K562 (cell line): ENCODE data around the gene KPNA4. TPM values are rescaled to one million over a fixed set of nuclear protein-coding genes. Genes with fewer than 3 reads are reported as not detected.

Experiments
- BHLHE40 ChIP-seq: IDR thresholded peaks from 2 replicates; pipeline ENCODE4 v1.6.1; 2011; ENCODE audit warnings: low read length, improper control_type of control experiment
- CBX5 ChIP-seq: IDR thresholded peaks from 2 replicates; pipeline ENCODE4 v1.6.1; 2014; ENCODE audit warnings: low read depth, borderline replicate concordance
- FOXK1 ChIP-seq: sonication (generic); formaldehyde crosslinking; IDR thresholded peaks from 2 replicates; pipeline ENCODE4 v1.8.0; 2022; ENCODE audit warnings: missing genetic modification reagents, mild to moderate bottlenecking, borderline replicate concordance
- HDAC2 ChIP-seq: fragments of 450-650 bp; IDR thresholded peaks from 2 replicates; pipeline ENCODE4 v1.6.1; 2016; ENCODE audit warnings: mild to moderate bottlenecking
- KDM5B ChIP-seq: fragments of 200-600 bp; sonication (generic); IDR thresholded peaks from 2 replicates; pipeline ENCODE4 v1.6.1; 2012; ENCODE audit warnings: low read depth, mild to moderate bottlenecking, moderate library complexity, low read length, control low read depth, inconsistent platforms; ENCODE audit not compliant: insufficient replicate concordance
- L3MBTL2 ChIP-seq: fragments of 450-650 bp; IDR thresholded peaks from 2 replicates; pipeline ENCODE4 v1.6.1; 2016; ENCODE audit warnings: mild to moderate bottlenecking, moderate library complexity
- LCOR ChIP-seq: sonication (generic); formaldehyde crosslinking; IDR thresholded peaks from 2 replicates; pipeline ENCODE4 v1.8.0; 2022; ENCODE audit warnings: mild to moderate bottlenecking, missing genetic modification reagents
- MAZ ChIP-seq, 2 experiments: fragments of 450-650 bp in 1 of 2; sonication (generic) in 1 of 2; formaldehyde crosslinking; IDR thresholded peaks in 1 of 2; conservative IDR thresholded peaks in 1 of 2; 2 replicates each; pipeline versions ENCODE4 v1.4.0 to v1.5.0; 2020; ENCODE audit warnings: mild to moderate bottlenecking in 1 of 2, missing genetic modification reagents in 1 of 2
- MTA2 ChIP-seq: fragments of 450-650 bp; IDR thresholded peaks from 2 replicates; pipeline ENCODE4 v1.6.1; 2016; ENCODE audit warnings: low read depth
- MTA3 ChIP-seq: fragments of 450-650 bp; formaldehyde crosslinking; IDR thresholded peaks from 2 replicates; pipeline ENCODE4 v1.6.1; 2017; ENCODE audit warnings: mild to moderate bottlenecking, borderline replicate concordance
- POLR2AphosphoS5 ChIP-seq: IDR thresholded peaks from 2 replicates; pipeline ENCODE4 v1.6.1; 2011; ENCODE audit warnings: mild to moderate bottlenecking, low read depth, low read length, moderate library complexity; ENCODE audit not compliant: control insufficient read depth, insufficient read depth
- TAF9B ChIP-seq: fragments of 450-650 bp; IDR thresholded peaks from 2 replicates; pipeline ENCODE4 v1.6.1; 2018; ENCODE audit warnings: mild to moderate bottlenecking; ENCODE audit not compliant: partially characterized antibody
- ZZZ3 ChIP-seq: fragments of 450-650 bp; IDR thresholded peaks from 2 replicates; pipeline ENCODE4 v1.6.1; 2016; ENCODE audit warnings: antibody characterized with exemption, mild to moderate bottlenecking, moderate library complexity
- polyA plus RNA-seq, 8 experiments: library from polyadenylated mRNA; depleted of rRNA in 4 of 8; stranded (reverse) in 5 of 8; unstranded in 3 of 8; fragments of >200 nt; fragmentation: Nextera tagmentation in 2 of 8; fragmentation: Illumina TruSeq in 1 of 8; extraction: Ambion mirVana in 2 of 8; extraction: Trizol in 1 of 8; gene quantifications; 2 replicates each; pipeline versions ENCODE4 v1.2.1 to v1.2.3, GENCODE V29; 2011 to 2014; ENCODE audit warnings: inconsistent platforms in 1 of 8, missing spikeins in 1 of 8
- total RNA-seq, 7 experiments: library from RNA; depleted of rRNA in 6 of 7; stranded (reverse); fragments of >200 nt in 6 of 7; fragmentation: Illumina TruSeq in 2 of 7; extraction: Trizol in 2 of 7; gene quantifications; 2 replicates each; pipeline versions ENCODE4 v1.2.1 to v1.2.3, GENCODE V29; 2011 to 2021; ENCODE audit warnings: low replicate concordance in 1 of 7
- TF ChIP-seq, protein P1 (sequence below), 2 experiments: fragments of 200-800 bp in 1 of 2; sonication (Bioruptor generic) in 1 of 2; sonication (generic) in 1 of 2; formaldehyde crosslinking in 1 of 2; IDR thresholded peaks in 1 of 2; conservative IDR thresholded peaks in 1 of 2; 2 replicates each; pipeline versions ENCODE4 v1.5.0 to v1.6.1; 2016 to 2020; ENCODE audit warnings: missing compliant biosample characterization in 1 of 2, missing genetic modification characterization in 1 of 2, missing genetic modification reagents in 1 of 2
- TF ChIP-seq, protein P2 (sequence below): fragments of 450-650 bp; formaldehyde crosslinking; conservative IDR thresholded peaks from 2 replicates; pipeline ENCODE4 v1.4.0; 2022; ENCODE audit warnings: mild to moderate bottlenecking, missing genetic modification characterization
- TF ChIP-seq, protein P3 (sequence below): fragments of 450-650 bp; IDR thresholded peaks from 2 replicates; pipeline ENCODE4 v1.6.1; 2017; ENCODE audit warnings: antibody characterized with exemption
- TF ChIP-seq, protein P4 (sequence below): fragments of 450-650 bp; IDR thresholded peaks from 2 replicates; pipeline ENCODE4 v1.6.1; 2018; ENCODE audit not compliant: partially characterized antibody

Gene KPNA4
- total and polyA plus RNA-seq, 9 of the 15 experiments (the other 6 are each of a cell fraction or from before 2014, with no cell fraction given), result 13.9 to 66.6 (median 34.5) TPM

DNA sequence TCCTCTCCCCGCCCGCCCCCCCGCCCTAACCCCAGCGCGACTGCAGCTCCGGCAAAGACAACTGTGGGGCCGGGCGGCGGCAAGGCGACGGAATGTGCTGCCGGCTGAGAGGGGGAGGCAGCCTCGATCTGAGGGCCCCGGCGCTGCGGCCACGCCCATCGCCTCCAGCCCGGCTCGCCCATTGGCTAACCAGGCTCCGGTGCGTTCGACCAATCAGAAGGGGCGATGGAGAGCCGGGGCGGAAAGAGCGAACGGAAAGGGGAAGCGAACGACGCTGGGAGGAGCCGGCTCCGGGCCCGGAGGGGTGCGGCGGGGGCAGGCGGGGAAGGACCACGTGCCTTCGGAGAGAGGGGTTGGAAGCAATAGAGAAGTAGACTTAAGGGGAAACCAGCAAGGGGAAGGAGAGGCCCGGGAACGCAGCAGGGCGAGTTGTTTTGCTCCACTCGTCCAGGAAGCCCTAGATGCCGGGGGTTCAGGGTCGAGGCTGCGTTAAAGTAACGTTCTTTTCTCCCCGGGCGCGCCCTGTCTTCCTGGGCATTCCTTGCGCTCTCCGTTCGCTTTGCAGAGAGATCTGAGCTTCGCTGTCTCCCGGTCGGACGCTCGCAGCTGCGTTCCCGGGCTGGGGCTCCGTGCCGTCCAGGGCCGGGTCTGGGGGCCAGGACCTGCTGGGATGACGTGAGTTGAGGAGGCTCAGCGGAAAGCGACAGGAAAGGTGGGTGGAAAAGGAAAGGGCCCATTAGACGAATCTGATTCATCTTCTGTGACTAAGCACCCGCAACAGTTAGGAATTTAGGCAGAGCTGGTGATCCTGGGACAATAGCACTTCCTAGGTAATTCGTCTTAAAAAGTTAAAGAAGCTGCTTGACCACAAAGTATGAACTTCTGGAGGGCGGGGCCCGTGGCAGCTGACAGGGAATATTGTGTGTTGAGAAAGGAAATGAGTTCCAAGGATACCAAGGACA is at the start of gene KPNA4 (continued):
- peak; percentile 49 for TF ChIP-seq KDM5B
- TF ChIP-seq FOXK1, result no peak
- TF ChIP-seq, protein P1, sequence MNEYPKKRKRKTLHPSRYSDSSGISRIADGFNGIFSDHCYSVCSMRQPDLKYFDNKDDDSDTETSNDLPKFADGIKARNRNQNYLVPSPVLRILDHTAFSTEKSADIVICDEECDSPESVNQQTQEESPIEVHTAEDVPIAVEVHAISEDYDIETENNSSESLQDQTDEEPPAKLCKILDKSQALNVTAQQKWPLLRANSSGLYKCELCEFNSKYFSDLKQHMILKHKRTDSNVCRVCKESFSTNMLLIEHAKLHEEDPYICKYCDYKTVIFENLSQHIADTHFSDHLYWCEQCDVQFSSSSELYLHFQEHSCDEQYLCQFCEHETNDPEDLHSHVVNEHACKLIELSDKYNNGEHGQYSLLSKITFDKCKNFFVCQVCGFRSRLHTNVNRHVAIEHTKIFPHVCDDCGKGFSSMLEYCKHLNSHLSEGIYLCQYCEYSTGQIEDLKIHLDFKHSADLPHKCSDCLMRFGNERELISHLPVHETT (CRISPR knock-in tag; conservative IDR thresholded peaks at IDR 0.05 in 1 of 2, IDR thresholded peaks at IDR 0.05 in 1 of 2), result peak in 1 of 2 experiments; percentile 97; a peak in 2 of 4 replicates
- no peak for TF ChIP-seq ZZZ3
- TF ChIP-seq POLR2AphosphoS5, result peak; percentile 70
- peak; percentile 46 for TF ChIP-seq TAF9B
- peak; percentile 90 for TF ChIP-seq HDAC2
- TF ChIP-seq, protein P2, sequence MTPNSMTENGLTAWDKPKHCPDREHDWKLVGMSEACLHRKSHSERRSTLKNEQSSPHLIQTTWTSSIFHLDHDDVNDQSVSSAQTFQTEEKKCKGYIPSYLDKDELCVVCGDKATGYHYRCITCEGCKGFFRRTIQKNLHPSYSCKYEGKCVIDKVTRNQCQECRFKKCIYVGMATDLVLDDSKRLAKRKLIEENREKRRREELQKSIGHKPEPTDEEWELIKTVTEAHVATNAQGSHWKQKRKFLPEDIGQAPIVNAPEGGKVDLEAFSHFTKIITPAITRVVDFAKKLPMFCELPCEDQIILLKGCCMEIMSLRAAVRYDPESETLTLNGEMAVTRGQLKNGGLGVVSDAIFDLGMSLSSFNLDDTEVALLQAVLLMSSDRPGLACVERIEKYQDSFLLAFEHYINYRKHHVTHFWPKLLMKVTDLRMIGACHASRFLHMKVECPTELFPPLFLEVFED (CRISPR knock-in tag), result no peak
- TF ChIP-seq MAZ (CRISPR knock-in tag; conservative IDR thresholded peaks at IDR 0.05 in 1 of 2, IDR thresholded peaks at IDR 0.05 in 1 of 2), result peak; percentile 60 to 74
- TF ChIP-seq BHLHE40, result peak; percentile 71
- TF ChIP-seq LCOR, result peak; percentile 70; the same call in 1 of the 2 replicates
- TF ChIP-seq MTA2, result no peak
- TF ChIP-seq MTA3, result 0 out of 2 replicates have a peak, but pooled peaks have one; percentile 44
- TF ChIP-seq, protein P3, sequence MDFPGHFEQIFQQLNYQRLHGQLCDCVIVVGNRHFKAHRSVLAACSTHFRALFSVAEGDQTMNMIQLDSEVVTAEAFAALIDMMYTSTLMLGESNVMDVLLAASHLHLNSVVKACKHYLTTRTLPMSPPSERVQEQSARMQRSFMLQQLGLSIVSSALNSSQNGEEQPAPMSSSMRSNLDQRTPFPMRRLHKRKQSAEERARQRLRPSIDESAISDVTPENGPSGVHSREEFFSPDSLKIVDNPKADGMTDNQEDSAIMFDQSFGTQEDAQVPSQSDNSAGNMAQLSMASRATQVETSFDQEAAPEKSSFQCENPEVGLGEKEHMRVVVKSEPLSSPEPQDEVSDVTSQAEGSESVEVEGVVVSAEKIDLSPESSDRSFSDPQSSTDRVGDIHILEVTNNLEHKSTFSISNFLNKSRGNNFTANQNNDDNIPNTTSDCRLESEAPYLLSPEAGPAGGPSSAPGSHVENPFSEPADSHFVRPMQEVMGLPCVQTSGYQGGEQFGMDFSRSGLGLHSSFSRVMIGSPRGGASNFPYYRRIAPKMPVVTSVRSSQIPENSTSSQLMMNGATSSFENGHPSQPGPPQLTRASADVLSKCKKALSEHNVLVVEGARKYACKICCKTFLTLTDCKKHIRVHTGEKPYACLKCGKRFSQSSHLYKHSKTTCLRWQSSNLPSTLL, result no peak
- TF ChIP-seq, protein P4, sequence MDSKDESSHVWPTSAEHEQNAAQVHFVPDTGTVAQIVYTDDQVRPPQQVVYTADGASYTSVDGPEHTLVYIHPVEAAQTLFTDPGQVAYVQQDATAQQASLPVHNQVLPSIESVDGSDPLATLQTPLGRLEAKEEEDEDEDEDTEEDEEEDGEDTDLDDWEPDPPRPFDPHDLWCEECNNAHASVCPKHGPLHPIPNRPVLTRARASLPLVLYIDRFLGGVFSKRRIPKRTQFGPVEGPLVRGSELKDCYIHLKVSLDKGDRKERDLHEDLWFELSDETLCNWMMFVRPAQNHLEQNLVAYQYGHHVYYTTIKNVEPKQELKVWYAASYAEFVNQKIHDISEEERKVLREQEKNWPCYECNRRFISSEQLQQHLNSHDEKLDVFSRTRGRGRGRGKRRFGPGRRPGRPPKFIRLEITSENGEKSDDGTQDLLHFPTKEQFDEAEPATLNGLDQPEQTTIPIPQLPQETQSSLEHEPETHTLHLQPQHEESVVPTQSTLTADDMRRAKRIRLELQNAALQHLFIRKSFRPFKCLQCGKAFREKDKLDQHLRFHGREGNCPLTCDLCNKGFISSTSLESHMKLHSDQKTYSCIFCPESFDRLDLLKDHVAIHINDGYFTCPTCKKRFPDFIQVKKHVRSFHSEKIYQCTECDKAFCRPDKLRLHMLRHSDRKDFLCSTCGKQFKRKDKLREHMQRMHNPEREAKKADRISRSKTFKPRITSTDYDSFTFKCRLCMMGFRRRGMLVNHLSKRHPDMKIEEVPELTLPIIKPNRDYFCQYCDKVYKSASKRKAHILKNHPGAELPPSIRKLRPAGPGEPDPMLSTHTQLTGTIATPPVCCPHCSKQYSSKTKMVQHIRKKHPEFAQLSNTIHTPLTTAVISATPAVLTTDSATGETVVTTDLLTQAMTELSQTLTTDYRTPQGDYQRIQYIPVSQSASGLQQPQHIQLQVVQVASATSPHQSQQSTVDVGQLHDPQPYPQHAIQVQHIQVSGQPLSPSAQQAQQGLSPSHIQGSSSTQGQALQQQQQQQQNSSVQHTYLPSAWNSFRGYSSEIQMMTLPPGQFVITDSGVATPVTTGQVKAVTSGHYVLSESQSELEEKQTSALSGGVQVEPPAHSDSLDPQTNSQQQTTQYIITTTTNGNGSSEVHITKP, result peak; percentile 85
- peak; percentile 98 for TF ChIP-seq L3MBTL2
- TF ChIP-seq CBX5, result no peak
